Fibroblast of lung (primary cell): Measurements from ENCODE around the gene PPFIA2. TPM values are rescaled to one million over a fixed set of nuclear protein-coding genes. Genes with fewer than 3 reads are reported as not detected.

Experiments
- DNase-seq, 2 donors: peaks; one replicate each; pipeline versions ENCODE4 v3.0.0 to v3.0.0-alpha.2; 2010; ENCODE audit warnings: low read depth in 2 of 2
- H2AFZ ChIP-seq: 2 replicates; pipeline ENCODE4 v1.5.1; 2012; ENCODE audit warnings: low read length, control low read depth, inconsistent platforms
- H3K27ac ChIP-seq: 2 replicates; pipeline ENCODE4 v1.5.1; 2011; ENCODE audit warnings: low read length, control low read depth; ENCODE audit not compliant: insufficient read depth
- H3K27me3 ChIP-seq: 2 replicates; pipeline ENCODE4 v1.5.1; 2011; ENCODE audit warnings: mild to moderate bottlenecking, low read length; ENCODE audit not compliant: control insufficient read depth, insufficient read depth
- H3K36me3 ChIP-seq: 2 replicates; pipeline ENCODE4 v1.5.1; 2011; ENCODE audit warnings: low read length; ENCODE audit not compliant: control insufficient read depth, insufficient read depth
- H3K4me1 ChIP-seq: 2 replicates; pipeline ENCODE4 v1.5.1; 2011; ENCODE audit warnings: low read length; ENCODE audit not compliant: control insufficient read depth, insufficient read depth; ENCODE audit errors: extremely low read depth
- H3K4me2 ChIP-seq: 2 replicates; pipeline ENCODE4 v1.5.1; 2011; ENCODE audit warnings: low read length, control low read depth; ENCODE audit not compliant: insufficient read depth; ENCODE audit errors: extremely low read depth
- H3K4me3 ChIP-seq, 4 experiments: fragments of 200-600 bp in 1 of 4; sonication (generic) in 1 of 4; replicated peaks in 1 of 4; 2 replicates each; pipeline ENCODE4 v1.5.1; 2011 to 2016; ENCODE audit warnings: low read length in 4 of 4, low read depth in 3 of 4, mild to moderate bottlenecking in 3 of 4, control low read depth in 2 of 4, inconsistent platforms in 1 of 4, mixed read lengths in 1 of 4; ENCODE audit not compliant: insufficient read depth in 1 of 4; ENCODE audit errors: control extremely low read depth in 1 of 4
- H3K79me2 ChIP-seq: 2 replicates; pipeline ENCODE4 v1.5.1; 2012; ENCODE audit warnings: mild to moderate bottlenecking, low read length, inconsistent platforms; ENCODE audit not compliant: control insufficient read depth, insufficient read depth
- H3K9ac ChIP-seq: 2 replicates; pipeline ENCODE4 v1.5.1; 2011; ENCODE audit warnings: mild to moderate bottlenecking, low read length, control low read depth; ENCODE audit not compliant: insufficient read depth
- H3K9me3 ChIP-seq: 2 replicates; pipeline ENCODE4 v1.5.1; 2012; ENCODE audit warnings: low read depth, low read length; ENCODE audit not compliant: control insufficient read depth, insufficient read depth
- H4K20me1 ChIP-seq: 2 replicates; pipeline ENCODE4 v1.5.1; 2011; ENCODE audit warnings: low read length; ENCODE audit not compliant: control insufficient read depth, insufficient read depth; ENCODE audit errors: extremely low read depth
- CTCF ChIP-seq, 2 donors: IDR thresholded peaks in 1 of 2; conservative IDR thresholded peaks in 1 of 2; 1 replicate in 1 of 2; 2 replicates in 1 of 2; pipeline ENCODE4 v1.5.1; 2011 to 2012; ENCODE audit warnings: low read length in 2 of 2, control low read depth in 1 of 2, inconsistent platforms in 1 of 2, low read depth in 1 of 2, mild to moderate bottlenecking in 1 of 2
- EZH2 ChIP-seq: IDR thresholded peaks from 2 replicates; pipeline ENCODE4 v1.5.1; 2012; ENCODE audit warnings: low read length, control low read depth, mild to moderate bottlenecking; ENCODE audit errors: missing control alignments
- polyA plus RNA-seq, 2 donors: library from polyadenylated mRNA; depleted of rRNA in 1 of 2; stranded (reverse) in 1 of 2; unstranded in 1 of 2; fragments of >200 nt; gene quantifications; 2 replicates each; pipeline ENCODE4 v1.2.1, GENCODE V29; 2011 to 2012; ENCODE audit warnings: missing spikeins in 1 of 2
- total RNA-seq: library from RNA; depleted of rRNA; stranded (reverse); fragments of >200 nt; gene quantifications from 2 replicates; pipeline ENCODE4 v1.2.1, GENCODE V29; 2014

The PPFIA2 gene
- total and polyA plus RNA-seq, 2 donors (not counting 1 experiment from before 2014, with no cell fraction given): 0.54 to 2.1 TPM

DNA sequence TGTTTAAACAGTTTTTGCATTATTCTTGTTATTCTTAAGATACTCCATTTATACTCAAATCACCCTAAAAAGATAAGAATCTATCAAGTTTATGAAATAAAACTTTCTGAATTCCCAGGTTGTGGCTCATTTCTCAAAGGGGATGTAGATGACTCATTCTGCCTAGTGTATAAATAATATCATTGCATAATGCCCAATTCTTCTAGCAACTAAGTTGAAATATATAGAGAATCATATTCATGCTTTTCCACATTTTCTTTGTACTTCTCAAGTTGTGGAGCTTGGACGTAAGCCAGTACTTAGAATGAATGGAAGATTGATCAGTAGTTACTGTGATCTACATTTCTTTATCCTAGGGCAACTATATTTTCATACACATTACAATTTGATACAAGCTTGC, 201.1 kb downstream of the PPFIA2 start:
- Histone ChIP-seq H3K79me2 (no peaks in the 10 kb centered on the region), H3K9ac (no peak overlapping the region), H3K9me3 (no peaks in the 10 kb centered on the region), H3K4me3 (no peak overlapping the region), H4K20me1 (no peaks in the 10 kb centered on the region), H3K27me3 (no peaks in the 10 kb centered on the region), H3K36me3 (no peaks in the 10 kb centered on the region), H2AFZ (no peak overlapping the region), H3K27ac (no peak overlapping the region), H3K4me2 (no peak overlapping the region), H3K4me1 (no peaks in the 10 kb centered on the region)
- peak; percentile 67 to 73 for DNase-seq
- TF ChIP-seq CTCF (conservative IDR thresholded peaks at IDR 0.05 in 1 of 2, IDR thresholded peaks at IDR 0.05 in 1 of 2; ENCODE audit: low read depth in 1 of 2, low read length in 2 of 2) (no peak), EZH2 (no peak)

- DNase-seq: no peak
- Histone ChIP-seq H3K4me3 (no peak overlapping the region), H3K4me2 (no peak overlapping the region), H4K20me1 (no peaks in the 10 kb centered on the region), H2AFZ (no peak overlapping the region), H3K4me1 (no peaks in the 10 kb centered on the region), H3K27me3 (no peaks in the 10 kb centered on the region), H3K79me2 (no peaks in the 10 kb centered on the region), H3K36me3 (no peaks in the 10 kb centered on the region), H3K9ac (no peak overlapping the region), H3K9me3 (no peaks in the 10 kb centered on the region), H3K27ac (no peak overlapping the region)
- TF ChIP-seq EZH2: no peak
- TF ChIP-seq CTCF (conservative IDR thresholded peaks at IDR 0.05 in 1 of 2, IDR thresholded peaks at IDR 0.05 in 1 of 2; ENCODE audit: low read depth in 1 of 2, low read length in 2 of 2): no peak
Measured at GRCh38 chr12:81546811-81547210, 212.3 kb downstream of the PPFIA2 start.

DNA sequence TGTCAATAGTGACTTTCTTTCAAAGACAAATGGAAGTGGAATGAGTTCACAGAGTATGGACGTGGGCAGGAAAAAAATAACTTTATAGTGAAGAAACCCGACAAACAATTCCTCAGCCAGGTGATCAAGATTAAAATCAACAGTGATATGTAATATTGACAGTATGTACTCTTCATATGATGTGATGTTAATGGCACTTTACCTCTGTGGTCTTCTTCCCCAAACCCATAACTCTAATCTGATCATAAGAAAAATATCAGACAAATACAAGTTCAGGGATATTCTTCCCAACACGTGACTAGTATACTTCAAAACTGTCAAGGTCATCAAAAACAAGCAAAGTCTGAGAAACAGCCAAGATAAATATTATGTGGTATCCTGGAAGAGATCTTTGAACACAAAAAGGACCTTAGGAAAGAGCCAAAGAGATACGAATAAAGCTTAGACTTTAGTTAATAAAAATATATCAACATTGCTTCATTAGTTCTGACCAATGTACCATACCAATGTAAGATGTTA, 215.5 kb downstream of the PPFIA2 start:
- no peak for TF ChIP-seq EZH2
- no peak for TF ChIP-seq CTCF (conservative IDR thresholded peaks at IDR 0.05 in 1 of 2, IDR thresholded peaks at IDR 0.05 in 1 of 2; ENCODE audit: low read depth in 1 of 2, low read length in 2 of 2)
- Histone ChIP-seq H3K79me2 (no peaks in the 10 kb centered on the region), H3K4me3 (no peak overlapping the region), H3K27me3 (no peaks in the 10 kb centered on the region), H3K27ac (no peak overlapping the region), H2AFZ (no peak overlapping the region), H4K20me1 (no peaks in the 10 kb centered on the region), H3K9ac (no peak overlapping the region), H3K36me3 (no peaks in the 10 kb centered on the region), H3K4me1 (no peaks in the 10 kb centered on the region), H3K4me2 (no peak overlapping the region), H3K9me3 (no peaks in the 10 kb centered on the region)
- no peak for DNase-seq
